Measurements from ENCODE around the gene HSDL2.

GRCh38 chr9:112433499-112434392 lies 53.8 kb downstream of the HSDL2 start:
- TF ChIP-seq EZH2 (IDR thresholded peaks at IDR 0.05; ENCODE audit: insufficient read depth, low read length) (no peak), CTCF (IDR thresholded peaks at IDR 0.05; ENCODE audit: insufficient read depth, low read depth, low read length) (no peak)
